B cell (primary cell): ENCODE results near the gene PSMD2. TPM values are rescaled to one million over a fixed set of nuclear protein-coding genes. Genes with fewer than 3 reads are reported as not detected.
"Not testable (repeated sequence)": the region's sequence is repeated elsewhere in the genome, so short reads cannot be mapped to it uniquely, and the experiment has no call there.

ENCODE experiments used
- ATAC-seq: fragments of 200-7000 bp; cut with Tn5 transposase; one replicate; pipeline ENCODE4 v1.10.0; 2021; ENCODE audit warnings: low read depth, mild to moderate bottlenecking, moderate number of reproducible peaks, moderate library complexity
- CTCF ChIA-PET: fragments of 350-600 bp; sonication (Branson Sonifier 250); formaldehyde crosslinking; loops from one replicate; lab custom pipeline; 2021; ENCODE audit warnings: antibody characterized with exemption, inconsistent platforms; lab: Charles Lee
- POLR2A ChIA-PET: fragments of 350-600 bp; sonication (Branson Sonifier 250); formaldehyde crosslinking; loops from one replicate; lab custom pipeline; 2021; ENCODE audit warnings: antibody characterized with exemption; lab: Charles Lee
- DNase-seq: peaks from one replicate; pipeline ENCODE4 v3.0.0; 2013
- H2AFZ ChIP-seq: 2 replicates; pipeline ENCODE4 v1.6.1; 2012; ENCODE audit warnings: mild to moderate bottlenecking, low read depth, low read length; ENCODE audit not compliant: insufficient read depth, poor library complexity, severe bottlenecking
- H3K27ac ChIP-seq, 2 donors: 1 replicate in 1 of 2; 2 replicates in 1 of 2; pipeline ENCODE4 v1.5.1; 2012 to 2013; ENCODE audit warnings: low read length in 2 of 2, mild to moderate bottlenecking in 2 of 2, moderate library complexity in 1 of 2
- H3K27me3 ChIP-seq, 4 experiments: fragments of 200-600 bp in 1 of 4; sonication (generic) in 1 of 4; replicated peaks in 1 of 4; 1 replicate in 2 of 4; 2 replicates in 2 of 4; pipeline versions ENCODE4 v1.6.1 to v1.7.0; 2013 to 2016; ENCODE audit warnings: low read length in 3 of 4, mild to moderate bottlenecking in 2 of 4, mixed read lengths in 1 of 4, moderate library complexity in 1 of 4; ENCODE audit not compliant: insufficient read depth in 4 of 4, control insufficient read depth in 3 of 4; ENCODE audit errors: control extremely low read depth in 1 of 4
- H3K36me3 ChIP-seq, 2 experiments: replicated peaks in 1 of 2; 1 replicate in 1 of 2; 2 replicates in 1 of 2; pipeline versions ENCODE4 v1.6.1 to v1.7.1; 2013; ENCODE audit warnings: low read length in 1 of 2; ENCODE audit not compliant: insufficient read depth in 2 of 2, control insufficient read depth in 1 of 2; ENCODE audit errors: control extremely low read depth in 1 of 2, extremely low read depth in 1 of 2
- H3K4me1 ChIP-seq, 2 donors: fragments of 200-600 bp in 1 of 2; sonication (generic) in 1 of 2; 1 replicate in 1 of 2; 2 replicates in 1 of 2; pipeline versions ENCODE4 v1.5.1 to v1.6.1; 2013 to 2017; ENCODE audit warnings: low read length in 2 of 2; ENCODE audit not compliant: control insufficient read depth in 2 of 2, insufficient read depth in 2 of 2
- H3K4me2 ChIP-seq: replicated peaks from 2 replicates; pipeline ENCODE3; 2012; ENCODE audit warnings: mild to moderate bottlenecking, low read depth, low read length; ENCODE audit not compliant: poor library complexity, severe bottlenecking
- H3K4me3 ChIP-seq, 5 experiments: fragments of 200-600 bp in 1 of 5; sonication (generic) in 1 of 5; 1 replicate in 3 of 5; 2 replicates in 2 of 5; pipeline versions ENCODE4 v1.5.1 to v1.7.0; 2011 to 2016; ENCODE audit warnings: low read length in 4 of 5, mild to moderate bottlenecking in 4 of 5, low read depth in 2 of 5, control low read depth in 1 of 5, moderate library complexity in 1 of 5; ENCODE audit not compliant: insufficient read depth in 1 of 5; ENCODE audit errors: control extremely low read depth in 1 of 5, extremely low read depth in 1 of 5
- H3K79me2 ChIP-seq: fragments of 200-600 bp; sonication (generic); one replicate; pipeline ENCODE4 v1.6.0; 2016; ENCODE audit warnings: low read length; ENCODE audit not compliant: control insufficient read depth, insufficient read depth
- H3K9ac ChIP-seq: fragments of 200-600 bp; sonication (generic); 2 replicates; pipeline ENCODE4 v1.6.1; 2017; ENCODE audit warnings: mild to moderate bottlenecking, low read length, moderate library complexity
- H3K9me3 ChIP-seq, 3 donors: one replicate each; pipeline versions ENCODE4 v1.6.1 to v1.7.1; 2013; ENCODE audit warnings: low read length in 2 of 3; ENCODE audit not compliant: control insufficient read depth in 2 of 3, insufficient read depth in 1 of 3; ENCODE audit errors: control extremely low read depth in 1 of 3
- H4K20me1 ChIP-seq: 2 replicates; pipeline ENCODE4 v1.6.0; 2012; ENCODE audit warnings: mild to moderate bottlenecking, low read length; ENCODE audit not compliant: insufficient read depth, control insufficient read depth, poor library complexity, severe bottlenecking
- H3K27ac Mint-ChIP-seq: one replicate; pipeline ENCODE4 v1.8.0; 2021; ENCODE audit warnings: mixed read lengths
- H3K27me3 Mint-ChIP-seq: one replicate; pipeline ENCODE4 v1.8.0; 2021; ENCODE audit warnings: mixed read lengths
- H3K4me1 Mint-ChIP-seq: one replicate; pipeline ENCODE4 v1.8.0; 2021; ENCODE audit warnings: mixed read lengths
- H3K4me3 Mint-ChIP-seq: one replicate; pipeline ENCODE4 v1.8.0; 2021; ENCODE audit warnings: mixed read lengths
- H3K9me3 Mint-ChIP-seq: one replicate; pipeline ENCODE4 v1.8.0; 2022; ENCODE audit warnings: mixed read lengths; ENCODE audit not compliant: insufficient read depth
- CTCF ChIP-seq: fragments of 200-600 bp; IDR thresholded peaks from one replicate; pipeline ENCODE4 v1.8.0; 2022; ENCODE audit warnings: antibody characterized with exemption, mild to moderate bottlenecking
- EZH2 ChIP-seq: IDR thresholded peaks from 2 replicates; pipeline ENCODE4 v1.6.1; 2012; ENCODE audit warnings: borderline replicate concordance, low read depth, mild to moderate bottlenecking, moderate library complexity, low read length; ENCODE audit not compliant: insufficient read depth, poor library complexity, severe bottlenecking
- WGBS: methylation state at CpG from one replicate; pipeline ENCODE4 v1.1.5; 2013; ENCODE audit warnings: missing lambda C conversion rate; ENCODE audit not compliant: insufficient coverage; 5-methylcytosine and 5-hydroxymethylcytosine counted together
- intact Hi-C: fragments of 100-400 bp; cut with micrococcal nuclease; formaldehyde crosslinking; loops from one replicate; pipeline ENCODE4 v1.10.0; 2022
- polyA plus RNA-seq: library from polyadenylated mRNA; depleted of rRNA; stranded (reverse); fragments of >200 nt; gene quantifications from 2 replicates; pipeline ENCODE4 v1.2.3, GENCODE V29; 2012
- total RNA-seq, 2 donors: library from RNA; stranded (reverse); fragments of 120-200 nt in 1 of 2; gene quantifications; 1 replicate in 1 of 2; 2 replicates in 1 of 2; pipeline versions ENCODE4 v1.2.3 to v1.2.4, GENCODE V29; 2013 to 2022

PSMD2 gene
- total and polyA plus RNA-seq, 2 donors (not counting 1 experiment from before 2014, with no cell fraction given) = 79.4 to 140 TPM

- H3K27ac ChIP-seq, H3K9me3 ChIP-seq, CTCF ChIA-PET, ATAC-seq, H2AFZ ChIP-seq, H4K20me1 ChIP-seq, DNase-seq, H3K36me3 ChIP-seq, H3K79me2 ChIP-seq, H3K4me1 ChIP-seq, H3K9ac ChIP-seq, H3K4me2 ChIP-seq, intact Hi-C loops, H3K27ac Mint-ChIP-seq, H3K4me1 Mint-ChIP-seq, H3K9me3 Mint-ChIP-seq, POLR2A ChIA-PET, H3K4me3 Mint-ChIP-seq, H3K4me3 ChIP-seq: not testable (repeated sequence)
- peaks cover 43% of the 10 kb centered on the region for H3K27me3 Mint-ChIP-seq
- no CpG with 5 or more reads among the region's 1 CpG for WGBS
- H3K27me3 ChIP-seq = peaks cover 0 to 43% (median 18%) of the 10 kb centered on the region in 4 experiments
These were observed 31.8 kb upstream of the PSMD2 start for GRCh38 chr3:184267249-184267648.

GRCh38 chr3:184272269-184272668 lies 26.8 kb upstream of the PSMD2 start:
- H3K27ac ChIP-seq = no peak overlapping the region
- no peaks in the 10 kb centered on the region for H3K79me2 ChIP-seq
- H2AFZ ChIP-seq = no peak overlapping the region
- peaks cover 0 to 5% of the 10 kb centered on the region in 2 donors for H3K4me1 ChIP-seq
- peaks cover 0 to 35% (median 17%) of the 10 kb centered on the region in 4 experiments for H3K27me3 ChIP-seq
- no peak overlapping the region for H3K4me3 Mint-ChIP-seq
- WGBS = 29% methylated on average over 1 of the region's 1 CpG
- peaks cover 1% of the 10 kb centered on the region for H3K9me3 Mint-ChIP-seq
- H3K36me3 ChIP-seq = no peaks in the 10 kb centered on the region
- H3K4me1 Mint-ChIP-seq = peaks cover 4% of the 10 kb centered on the region
- no peak overlapping the region for H3K9ac ChIP-seq
- H4K20me1 ChIP-seq = no peaks in the 10 kb centered on the region
- peaks cover 50% of the 10 kb centered on the region for H3K27me3 Mint-ChIP-seq
- no peak overlapping the region for H3K4me2 ChIP-seq
- ATAC-seq = no peak
- ChIA-PET POLR2A (interaction anchor here (0.5 kb wide), 1 partner anchor 48 kb away, joined by 7 read pairs; no protein-coding TSS in a partner anchor), CTCF (no interaction called here)
- H3K9me3 ChIP-seq = peaks cover 0 to 11% (median 0%) of the 10 kb centered on the region in 3 donors
- DNase-seq = no peak
- intact Hi-C loops = no loop called here
- no peak for TF ChIP-seq EZH2
- no peak for TF ChIP-seq CTCF
- H3K4me3 ChIP-seq = no peak overlapping the region
- H3K27ac Mint-ChIP-seq = no peak overlapping the region
